WTC11 (cell line): ENCODE results near the gene NOS3. TPM values are rescaled to one million over a fixed set of nuclear protein-coding genes. Genes with fewer than 3 reads are reported as not detected.

ENCODE experiments used
- ATAC-seq: fragments of 200-7000 bp; cut with Tn5 transposase; 2 replicates; pipeline ENCODE4 v1.10.0; 2021; ENCODE audit warnings: mild to moderate bottlenecking, moderate library complexity
- CTCF ChIA-PET: fragments of 300-600 bp; sonication (Branson Sonifier 250); formaldehyde crosslinking; loops from one replicate; lab custom pipeline; 2021; ENCODE audit warnings: antibody characterized with exemption; lab: Charles Lee
- POLR2A ChIA-PET: fragments of 350-600 bp; sonication (Branson Sonifier 250); formaldehyde crosslinking; loops from one replicate; lab custom pipeline; 2021; ENCODE audit warnings: antibody characterized with exemption; lab: Charles Lee
- DNase-seq: peaks from one replicate; pipeline ENCODE4 v3.0.0; 2021; ENCODE audit warnings: low spot score
- H3K27ac Mint-ChIP-seq: 2 replicates; pipeline ENCODE4 v1.8.0; 2021; ENCODE audit warnings: mixed read lengths
- H3K27me3 Mint-ChIP-seq: 2 replicates; pipeline ENCODE4 v1.8.0; 2021; ENCODE audit warnings: low read depth, mild to moderate bottlenecking, moderate library complexity, mixed read lengths
- H3K36me3 Mint-ChIP-seq: 2 replicates; pipeline ENCODE4 v1.8.0; 2021; ENCODE audit warnings: mixed read lengths
- H3K4me1 Mint-ChIP-seq: 2 replicates; pipeline ENCODE4 v1.8.0; 2022; ENCODE audit warnings: mixed read lengths
- H3K4me3 Mint-ChIP-seq: 2 replicates; pipeline ENCODE4 v1.8.0; 2021; ENCODE audit warnings: mild to moderate bottlenecking, moderate library complexity, mixed read lengths
- H3K9me3 Mint-ChIP-seq: 2 replicates; pipeline ENCODE4 v1.8.0; 2021; ENCODE audit warnings: mixed read lengths
- CREM ChIP-seq: sonication (generic); formaldehyde crosslinking; IDR thresholded peaks from 2 replicates; pipeline ENCODE4 v1.8.1; 2022; ENCODE audit warnings: mild to moderate bottlenecking, missing genetic modification reagents, moderate library complexity
- E2F4 ChIP-seq: sonication (generic); formaldehyde crosslinking; IDR thresholded peaks from 2 replicates; pipeline ENCODE4 v1.8.1; 2022; ENCODE audit warnings: low read depth, mild to moderate bottlenecking, moderate library complexity, missing genetic modification reagents, borderline replicate concordance
- FOXJ3 ChIP-seq: sonication (generic); formaldehyde crosslinking; IDR thresholded peaks from 2 replicates; pipeline ENCODE4 v1.9.0; 2021; ENCODE audit warnings: missing genetic modification reagents, mild to moderate bottlenecking, borderline replicate concordance
- GTF2I ChIP-seq: fragments of 250-450 bp; sonication (Bioruptor Pico); conservative IDR thresholded peaks from 2 replicates; pipeline ENCODE4 v1.4.0; 2021; ENCODE audit warnings: mild to moderate bottlenecking
- HMGA2 ChIP-seq: fragments of 250-450 bp; sonication (Bioruptor Pico); IDR thresholded peaks from 2 replicates; pipeline ENCODE4 v1.4.0; 2021; ENCODE audit warnings: mild to moderate bottlenecking, moderate library complexity
- JAZF1 ChIP-seq: fragments of 250-450 bp; sonication (Bioruptor Pico); IDR thresholded peaks from 2 replicates; pipeline ENCODE4 v1.9.0; 2021; ENCODE audit warnings: moderate library complexity, mild to moderate bottlenecking, inconsistent platforms
- NFE2L1 ChIP-seq: sonication (generic); formaldehyde crosslinking; IDR thresholded peaks from 2 replicates; pipeline ENCODE4 v1.8.1; 2023; ENCODE audit warnings: missing genetic modification reagents
- NFYB ChIP-seq: sonication (generic); formaldehyde crosslinking; conservative IDR thresholded peaks from 2 replicates; pipeline ENCODE4 v1.8.0; 2022; ENCODE audit warnings: low read depth, missing genetic modification reagents
- RORB ChIP-seq: fragments of 250-450 bp; sonication (Bioruptor Pico); IDR thresholded peaks from 2 replicates; pipeline ENCODE4 v1.9.0; 2021; ENCODE audit warnings: mild to moderate bottlenecking
- USF1 ChIP-seq: sonication (generic); formaldehyde crosslinking; IDR thresholded peaks from 2 replicates; pipeline ENCODE4 v1.8.0; 2022; ENCODE audit warnings: mild to moderate bottlenecking, missing genetic modification reagents
- ZNF232 ChIP-seq: sonication (generic); formaldehyde crosslinking; IDR thresholded peaks from 2 replicates; pipeline ENCODE4 v1.8.0; 2022; ENCODE audit warnings: mild to moderate bottlenecking, missing genetic modification reagents
- ZNF263 ChIP-seq: sonication (generic); formaldehyde crosslinking; IDR thresholded peaks from 2 replicates; pipeline ENCODE4 v1.8.1; 2022; ENCODE audit warnings: low read depth, mild to moderate bottlenecking, moderate library complexity, missing genetic modification reagents
- ZNF396 ChIP-seq: fragments of 250-450 bp; sonication (Bioruptor Pico); IDR thresholded peaks from 2 replicates; pipeline ENCODE4 v1.8.0; 2021; ENCODE audit warnings: mild to moderate bottlenecking, moderate library complexity, borderline replicate concordance
- ZNF416 ChIP-seq: fragments of 250-450 bp; sonication (Bioruptor Pico); IDR thresholded peaks from 2 replicates; pipeline ENCODE4 v1.9.0; 2021; ENCODE audit warnings: mild to moderate bottlenecking, inconsistent platforms
- ZNF532 ChIP-seq: fragments of 250-450 bp; sonication (Bioruptor Pico); IDR thresholded peaks from 2 replicates; pipeline ENCODE4 v1.9.0; 2021; ENCODE audit warnings: mild to moderate bottlenecking, borderline replicate concordance
- total RNA-seq: library from RNA; stranded (reverse); gene quantifications from 3 replicates; pipeline ENCODE4 v1.2.3, GENCODE V29; 2021
- TF ChIP-seq, protein P1 (sequence below): fragments of 250-450 bp; sonication (Bioruptor Pico); IDR thresholded peaks from 2 replicates; pipeline ENCODE4 v1.9.0; 2021; ENCODE audit warnings: mild to moderate bottlenecking
- TF ChIP-seq, protein P2 (sequence below): sonication (generic); formaldehyde crosslinking; IDR thresholded peaks from 2 replicates; pipeline ENCODE4 v1.8.1; 2022; ENCODE audit warnings: low read depth, missing genetic modification reagents, borderline replicate concordance

The NOS3 gene
- total RNA-seq, 1 experiment from 2014 or later = 6.6 TPM

DNA sequence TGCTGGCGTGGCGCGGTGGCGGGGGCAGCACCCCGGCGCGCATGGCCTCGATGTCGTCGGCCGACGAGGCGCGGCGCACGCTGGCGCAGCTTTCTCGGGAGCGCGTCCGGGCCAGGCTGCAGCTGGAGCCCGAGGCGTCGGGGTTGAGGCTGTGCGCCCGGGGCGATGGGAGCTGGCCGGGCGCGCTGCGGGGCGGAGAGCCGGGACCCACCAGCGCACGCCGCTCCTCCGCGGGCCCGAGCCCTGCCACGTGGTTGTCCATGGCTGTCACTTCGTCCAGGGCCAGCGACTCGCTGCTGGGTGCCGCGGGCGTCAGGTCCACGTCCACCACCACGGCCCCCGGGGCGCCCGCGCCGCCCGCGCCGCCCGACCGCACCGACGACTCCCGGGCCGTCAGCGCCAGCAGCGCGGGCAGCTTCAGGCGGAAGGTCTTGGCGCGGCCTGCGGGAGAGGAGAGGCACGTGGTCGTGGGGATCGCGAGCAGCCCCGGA, 32.7 kb upstream of the NOS3 start:
- ChIA-PET CTCF (interaction anchor here (0.9 to 1.5 kb wide), 6 partner anchors 17 to 60 kb away, joined by 3 to 5 read pairs (median 3); no protein-coding TSS in a partner anchor), POLR2A (no interaction called here)
- ATAC-seq = no peak
- DNase-seq = no peak
- Mint-ChIP-seq H3K36me3 (no peaks in the 10 kb centered on the region), H3K27me3 (no peaks in the 10 kb centered on the region), H3K4me1 (peaks cover 13% of the 10 kb centered on the region), H3K4me3 (no peak overlapping the region), H3K9me3 (no peaks in the 10 kb centered on the region), H3K27ac (no peak overlapping the region)
- TF ChIP-seq NFYB (CRISPR knock-in tag) (no peak), USF1 (CRISPR knock-in tag) (no peak), CREM (no peak), FOXJ3 (CRISPR knock-in tag) (no peak), E2F4 (no peak), JAZF1 (CRISPR knock-in tag) (no peak), RORB (CRISPR knock-in tag) (no peak)

GRCh38 chr7:150958597-150958996, 32.2 kb upstream of the NOS3 start:
- Mint-ChIP-seq H3K27ac (no peak overlapping the region), H3K27me3 (no peaks in the 10 kb centered on the region), H3K9me3 (no peaks in the 10 kb centered on the region), H3K4me3 (no peak overlapping the region), H3K4me1 (peaks cover 15% of the 10 kb centered on the region), H3K36me3 (no peaks in the 10 kb centered on the region)
- POLR2A ChIA-PET = no interaction called here
- ATAC-seq (no peak), DNase-seq (no peak)
- TF ChIP-seq ZNF232 (CRISPR knock-in tag) = no peak
- TF ChIP-seq, protein P1, sequence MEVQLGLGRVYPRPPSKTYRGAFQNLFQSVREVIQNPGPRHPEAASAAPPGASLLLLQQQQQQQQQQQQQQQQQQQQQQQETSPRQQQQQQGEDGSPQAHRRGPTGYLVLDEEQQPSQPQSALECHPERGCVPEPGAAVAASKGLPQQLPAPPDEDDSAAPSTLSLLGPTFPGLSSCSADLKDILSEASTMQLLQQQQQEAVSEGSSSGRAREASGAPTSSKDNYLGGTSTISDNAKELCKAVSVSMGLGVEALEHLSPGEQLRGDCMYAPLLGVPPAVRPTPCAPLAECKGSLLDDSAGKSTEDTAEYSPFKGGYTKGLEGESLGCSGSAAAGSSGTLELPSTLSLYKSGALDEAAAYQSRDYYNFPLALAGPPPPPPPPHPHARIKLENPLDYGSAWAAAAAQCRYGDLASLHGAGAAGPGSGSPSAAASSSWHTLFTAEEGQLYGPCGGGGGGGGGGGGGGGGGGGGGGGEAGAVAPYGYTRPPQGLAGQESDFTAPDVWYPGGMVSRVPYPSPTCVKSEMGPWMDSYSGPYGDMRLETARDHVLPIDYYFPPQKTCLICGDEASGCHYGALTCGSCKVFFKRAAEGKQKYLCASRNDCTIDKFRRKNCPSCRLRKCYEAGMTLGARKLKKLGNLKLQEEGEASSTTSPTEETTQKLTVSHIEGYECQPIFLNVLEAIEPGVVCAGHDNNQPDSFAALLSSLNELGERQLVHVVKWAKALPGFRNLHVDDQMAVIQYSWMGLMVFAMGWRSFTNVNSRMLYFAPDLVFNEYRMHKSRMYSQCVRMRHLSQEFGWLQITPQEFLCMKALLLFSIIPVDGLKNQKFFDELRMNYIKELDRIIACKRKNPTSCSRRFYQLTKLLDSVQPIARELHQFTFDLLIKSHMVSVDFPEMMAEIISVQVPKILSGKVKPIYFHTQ = no peak
- CTCF ChIA-PET = interaction anchor here (0.9 to 1.4 kb wide), 3 partner anchors 16 to 22 kb away, joined by 3 read pairs; no protein-coding TSS in a partner anchor

- H3K36me3 Mint-ChIP-seq = no peaks in the 10 kb centered on the region
- TF ChIP-seq NFE2L1 (CRISPR knock-in tag) (no peak), HMGA2 (CRISPR knock-in tag) (no peak), ZNF263 (CRISPR knock-in tag) (no peak), ZNF396 (no peak), JAZF1 (CRISPR knock-in tag) (no peak)
- TF ChIP-seq, all 79 proteins: peak for 0
- Mint-ChIP-seq H3K9me3 (no peaks in the 10 kb centered on the region), H3K27ac (no peak overlapping the region), H3K4me1 (peaks cover 15% of the 10 kb centered on the region), H3K4me3 (no peak overlapping the region), H3K27me3 (no peaks in the 10 kb centered on the region)
- CTCF ChIA-PET = interaction anchor here (1.1 to 1.4 kb wide), 4 partner anchors 10 to 50 kb away, joined by 3 to 4 read pairs (median 3); no protein-coding TSS in a partner anchor
- POLR2A ChIA-PET = no interaction called here
- DNase-seq (no peak), ATAC-seq (no peak)
Measured at GRCh38 chr7:150959081-150959480, 31.7 kb upstream of the NOS3 start.

- ATAC-seq (no peak), DNase-seq (no peak)
- CTCF ChIA-PET = interaction anchor here (0.7 to 6.2 kb wide), 9 partner anchors 10 to 62 kb away, joined by 3 to 118 read pairs (median 4); no protein-coding TSS in a partner anchor
- no peaks in the 10 kb centered on the region for H3K27me3 Mint-ChIP-seq
- H3K9me3 Mint-ChIP-seq = no peaks in the 10 kb centered on the region
- no peak overlapping the region for H3K27ac Mint-ChIP-seq
- H3K4me1 Mint-ChIP-seq = peaks cover 20% of the 10 kb centered on the region
- H3K4me3 Mint-ChIP-seq = no peak overlapping the region
- H3K36me3 Mint-ChIP-seq = no peaks in the 10 kb centered on the region
- POLR2A ChIA-PET = no interaction called here
- TF ChIP-seq ZNF532 (CRISPR knock-in tag) = no peak
- TF ChIP-seq GTF2I (CRISPR knock-in tag) = no peak
- no peak for TF ChIP-seq ZNF416 (CRISPR knock-in tag)
- TF ChIP-seq, protein P2, sequence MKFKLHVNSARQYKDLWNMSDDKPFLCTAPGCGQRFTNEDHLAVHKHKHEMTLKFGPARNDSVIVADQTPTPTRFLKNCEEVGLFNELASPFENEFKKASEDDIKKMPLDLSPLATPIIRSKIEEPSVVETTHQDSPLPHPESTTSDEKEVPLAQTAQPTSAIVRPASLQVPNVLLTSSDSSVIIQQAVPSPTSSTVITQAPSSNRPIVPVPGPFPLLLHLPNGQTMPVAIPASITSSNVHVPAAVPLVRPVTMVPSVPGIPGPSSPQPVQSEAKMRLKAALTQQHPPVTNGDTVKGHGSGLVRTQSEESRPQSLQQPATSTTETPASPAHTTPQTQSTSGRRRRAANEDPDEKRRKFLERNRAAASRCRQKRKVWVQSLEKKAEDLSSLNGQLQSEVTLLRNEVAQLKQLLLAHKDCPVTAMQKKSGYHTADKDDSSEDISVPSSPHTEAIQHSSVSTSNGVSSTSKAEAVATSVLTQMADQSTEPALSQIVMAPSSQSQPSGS (CRISPR knock-in tag) = no peak
Measured at GRCh38 chr7:150959739-150960734, 30.8 kb upstream of the NOS3 start.
